HG03064 (cell line): ENCODE data around the gene F5.
"Not testable (repeated sequence)": the region's sequence is repeated elsewhere in the genome, so short reads cannot be mapped to it uniquely, and the experiment has no call there.

ENCODE experiments used
- ATAC-seq: cut with Tn5 transposase; IDR thresholded peaks from one replicate; pipeline ENCODE4 v1.9.1; 2021; ENCODE audit warnings: low read depth; ENCODE audit not compliant: unreplicated experiment

Gene F5

DNA sequence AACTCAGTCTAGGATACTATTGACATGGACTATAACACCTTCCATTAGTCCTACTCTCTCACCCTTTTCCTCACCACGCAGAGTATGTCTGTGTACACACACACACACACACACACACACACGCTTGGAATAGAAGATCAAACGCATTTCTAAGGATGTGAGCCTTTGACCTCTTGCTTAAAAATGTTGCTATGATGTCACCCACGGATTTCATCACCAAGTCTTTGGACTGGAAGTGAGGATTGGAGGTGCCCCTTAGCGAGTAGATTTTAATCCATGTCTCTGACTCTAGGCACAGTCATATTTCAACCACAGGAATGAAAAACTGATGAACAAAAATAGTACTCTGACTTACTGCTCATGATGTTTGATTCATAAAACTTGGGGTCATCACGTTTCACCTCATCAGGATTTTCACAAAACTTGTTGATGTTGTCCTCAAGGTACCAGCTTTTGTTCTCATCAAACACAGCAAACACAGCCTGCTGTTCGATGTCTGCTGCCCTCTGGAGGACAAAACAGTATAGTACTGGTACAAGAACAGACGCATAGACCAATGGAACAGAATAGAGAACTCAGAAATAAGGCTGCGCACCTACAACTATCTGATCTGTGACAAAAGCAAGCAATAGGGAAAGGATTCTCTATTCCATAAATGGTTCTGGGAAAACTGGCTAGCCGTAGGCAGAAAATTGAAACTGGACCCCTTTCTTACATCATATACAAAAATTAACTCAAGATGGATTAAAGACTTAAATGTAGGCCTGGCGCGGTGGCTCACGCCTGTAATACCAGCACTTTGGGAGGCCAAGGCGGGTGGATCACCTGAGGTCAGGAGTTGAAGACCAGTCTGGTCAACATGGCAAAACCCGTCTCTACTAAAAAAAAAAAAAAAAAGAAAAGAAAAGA lies 39.9 kb downstream of the F5 start:
- ATAC-seq, result no peak

DNA sequence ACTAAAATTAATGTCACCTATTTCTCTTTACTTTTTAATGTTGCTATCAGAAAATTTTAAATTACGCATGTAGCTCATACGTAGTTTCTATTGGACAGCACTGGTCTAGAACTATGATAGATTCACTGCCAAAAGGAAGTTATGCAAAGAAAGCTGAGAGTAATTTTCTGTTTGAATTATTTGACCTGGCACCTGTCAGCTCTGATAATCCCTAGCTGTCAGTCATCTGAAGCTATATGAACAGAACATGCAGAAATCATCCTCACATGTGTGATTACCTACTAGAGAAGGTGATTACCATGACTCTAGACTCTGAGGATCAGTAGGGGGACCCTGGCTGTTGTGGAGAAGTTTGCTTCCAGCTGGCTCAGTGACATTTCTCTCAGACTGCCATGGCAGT lies 40.8 kb downstream of the F5 start:
- ATAC-seq, result no peak

DNA sequence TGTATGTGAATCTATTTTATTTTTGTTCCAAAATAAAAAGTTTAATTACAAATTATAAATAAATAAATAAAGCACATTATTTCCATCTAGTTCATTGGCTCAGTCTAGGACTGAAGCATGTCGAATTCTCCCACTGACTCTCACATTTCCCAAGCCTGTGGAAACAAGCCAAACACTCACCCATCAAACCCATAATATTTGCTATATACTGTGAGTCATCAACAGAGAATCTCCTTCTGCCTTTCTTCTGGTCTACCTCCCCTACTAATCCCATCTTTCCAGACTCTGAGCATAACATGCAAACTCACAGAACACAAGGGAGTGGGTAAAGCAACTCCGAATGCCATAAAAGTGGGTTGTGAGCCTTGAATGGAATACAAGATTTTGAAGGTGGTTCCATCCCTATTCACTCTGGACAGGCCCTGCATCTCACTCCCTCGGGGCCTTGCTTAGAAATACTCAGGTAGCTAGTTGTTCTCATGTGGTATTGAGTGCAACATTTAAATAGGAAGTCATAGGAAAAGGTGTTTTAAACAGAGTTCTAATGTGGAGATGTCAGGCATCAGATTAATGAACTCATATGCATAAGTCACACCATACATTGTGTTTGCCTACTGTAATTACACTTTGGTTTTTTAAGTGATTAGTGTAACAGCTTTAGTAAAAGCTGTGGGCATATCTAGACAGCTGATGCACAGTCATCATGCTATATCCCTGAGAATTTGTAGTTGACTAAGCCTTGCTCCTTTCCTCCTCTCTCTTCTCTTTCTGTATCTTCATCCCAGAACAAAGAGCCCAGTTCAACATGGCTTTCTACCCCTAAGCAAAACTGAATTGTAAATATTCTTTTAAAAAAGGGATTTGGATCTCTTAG lies 47.0 kb downstream of the F5 start:
- ATAC-seq, result no peak

DNA sequence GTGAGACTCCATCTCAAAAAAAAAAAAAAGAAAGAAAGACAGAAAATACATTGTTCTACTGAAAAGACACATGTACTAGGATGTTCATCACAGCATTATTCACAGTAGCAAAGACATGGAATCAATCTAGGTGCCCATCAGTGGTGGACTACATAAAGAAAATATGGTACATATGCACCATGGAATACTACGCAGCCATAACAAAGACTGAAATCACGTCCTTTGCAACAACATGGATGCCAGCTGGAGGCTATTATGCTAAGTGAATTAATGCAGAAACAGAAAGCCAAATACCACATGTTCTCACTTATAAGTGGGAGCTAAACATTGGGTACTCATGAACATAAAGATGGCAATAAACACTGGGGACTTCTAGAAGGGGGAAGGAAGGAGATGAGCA lies 51.6 kb downstream of the F5 start:
- ATAC-seq, result no peak

DNA sequence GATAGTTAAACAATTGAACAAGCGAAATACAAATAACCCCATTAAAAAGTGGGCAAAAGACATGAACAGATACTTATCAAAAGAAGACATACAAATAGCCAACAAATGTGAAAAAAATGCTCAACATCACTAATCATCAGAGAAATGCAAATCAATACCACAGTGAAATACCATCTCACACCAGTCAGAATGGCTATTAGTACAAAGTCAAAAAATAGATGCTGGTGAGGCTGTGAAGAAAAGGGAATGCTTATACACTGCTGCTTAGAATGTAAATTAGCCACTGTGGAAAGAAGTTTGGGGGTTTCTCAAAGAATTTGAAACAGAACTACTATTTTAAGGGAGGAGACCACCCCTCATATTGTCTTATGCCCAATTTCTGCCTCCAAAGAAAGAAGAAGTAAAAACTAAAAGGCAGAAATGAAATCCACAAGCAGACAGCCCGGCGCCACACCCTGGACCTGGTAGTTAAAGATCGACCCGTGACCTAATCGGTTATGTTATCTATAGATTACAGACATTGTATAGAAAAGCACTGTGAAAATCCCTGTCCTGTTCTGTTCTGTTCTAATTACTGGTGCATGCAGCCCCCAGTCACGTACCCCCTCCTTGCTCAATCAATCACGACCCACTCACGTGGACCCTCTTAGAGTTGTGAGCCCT lies 52.6 kb downstream of the F5 start:
- not testable (repeated sequence) for ATAC-seq

DNA sequence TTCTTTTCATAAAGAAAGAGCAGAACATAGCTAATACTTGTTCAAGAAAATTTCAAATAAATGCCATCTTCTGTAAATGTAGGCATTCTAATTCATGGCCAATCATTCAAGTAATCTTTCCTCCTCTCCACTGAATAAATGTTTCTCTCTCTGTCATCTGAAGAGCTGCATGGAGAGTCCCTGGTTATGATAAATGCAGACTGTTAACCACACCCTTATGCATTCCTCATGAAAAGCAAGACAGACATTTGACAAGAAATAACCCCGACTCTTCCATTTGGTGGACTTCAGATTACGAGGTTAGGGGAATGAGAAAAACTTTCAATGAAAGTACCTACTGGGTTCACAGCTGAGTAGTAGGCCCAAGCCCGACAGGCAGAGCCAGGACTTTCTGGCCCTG lies 55.8 kb downstream of the F5 start:
- no peak for ATAC-seq

DNA sequence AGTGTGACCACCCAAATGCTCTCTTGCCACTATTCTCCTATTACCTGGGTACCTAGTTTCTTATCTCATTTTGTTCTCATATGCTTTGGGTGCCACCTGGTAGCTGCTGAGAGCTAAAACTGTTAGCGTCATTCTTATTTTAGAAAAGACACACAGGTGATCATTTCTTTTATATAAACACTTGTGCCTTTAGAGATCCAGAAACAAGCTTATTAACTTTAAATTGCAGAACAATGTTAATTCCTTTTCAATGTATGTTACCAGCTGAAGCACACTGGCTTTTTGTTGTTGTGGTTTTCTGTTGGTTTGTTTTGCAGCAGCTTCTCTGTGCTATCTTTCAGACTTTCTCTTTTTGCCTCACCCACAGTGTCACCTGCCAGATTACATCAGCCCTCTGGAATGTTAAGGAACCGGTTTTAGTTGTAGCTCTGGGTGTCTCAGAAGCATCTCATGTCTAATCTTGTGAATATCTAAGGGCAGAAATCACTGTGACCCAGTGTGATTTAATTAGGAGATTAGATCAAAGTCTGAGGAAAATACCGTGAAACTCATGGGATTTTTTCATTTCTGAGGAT lies 57.1 kb downstream of the F5 start:
- no peak for ATAC-seq

DNA sequence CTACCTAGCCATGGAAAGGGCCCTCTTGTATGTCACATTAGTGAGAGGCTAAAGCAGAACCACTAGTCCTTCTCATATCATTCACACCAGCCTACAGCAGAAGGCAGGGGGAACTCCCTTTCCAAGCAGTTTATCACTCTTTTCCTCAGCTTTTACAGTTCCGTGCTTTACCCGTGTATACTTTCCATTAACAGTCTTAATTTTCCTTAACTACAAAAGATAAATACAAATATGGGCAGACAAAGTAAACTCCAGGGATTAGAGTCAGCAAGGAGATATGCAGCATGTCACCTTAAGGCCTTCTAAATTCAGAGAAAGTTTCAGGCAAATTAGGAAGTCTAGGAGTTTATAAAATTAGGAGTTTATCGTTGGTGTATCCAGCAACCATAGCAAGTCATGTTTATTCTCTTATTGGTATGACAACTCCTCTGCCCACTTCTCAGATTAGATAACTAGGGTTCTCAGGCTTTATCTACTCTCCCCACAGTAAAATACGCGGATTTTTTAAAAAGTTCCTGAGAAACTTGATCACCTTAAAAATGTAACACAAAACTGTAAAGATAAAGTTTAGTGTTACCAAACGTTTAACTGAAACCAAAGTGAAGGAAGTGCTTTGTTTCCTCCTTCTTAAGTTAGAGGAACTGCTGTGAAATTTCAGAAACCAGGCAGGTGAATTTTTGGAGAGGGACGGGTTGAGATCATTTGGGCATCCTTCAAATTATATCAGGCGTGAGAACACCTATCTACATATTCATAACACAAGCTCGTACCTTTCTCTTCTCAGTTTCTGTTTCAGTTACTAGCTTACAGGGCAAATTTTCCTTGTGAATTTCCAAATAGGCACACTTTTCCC lies 57.8 kb downstream of the F5 start:
- ATAC-seq, result no peak

DNA sequence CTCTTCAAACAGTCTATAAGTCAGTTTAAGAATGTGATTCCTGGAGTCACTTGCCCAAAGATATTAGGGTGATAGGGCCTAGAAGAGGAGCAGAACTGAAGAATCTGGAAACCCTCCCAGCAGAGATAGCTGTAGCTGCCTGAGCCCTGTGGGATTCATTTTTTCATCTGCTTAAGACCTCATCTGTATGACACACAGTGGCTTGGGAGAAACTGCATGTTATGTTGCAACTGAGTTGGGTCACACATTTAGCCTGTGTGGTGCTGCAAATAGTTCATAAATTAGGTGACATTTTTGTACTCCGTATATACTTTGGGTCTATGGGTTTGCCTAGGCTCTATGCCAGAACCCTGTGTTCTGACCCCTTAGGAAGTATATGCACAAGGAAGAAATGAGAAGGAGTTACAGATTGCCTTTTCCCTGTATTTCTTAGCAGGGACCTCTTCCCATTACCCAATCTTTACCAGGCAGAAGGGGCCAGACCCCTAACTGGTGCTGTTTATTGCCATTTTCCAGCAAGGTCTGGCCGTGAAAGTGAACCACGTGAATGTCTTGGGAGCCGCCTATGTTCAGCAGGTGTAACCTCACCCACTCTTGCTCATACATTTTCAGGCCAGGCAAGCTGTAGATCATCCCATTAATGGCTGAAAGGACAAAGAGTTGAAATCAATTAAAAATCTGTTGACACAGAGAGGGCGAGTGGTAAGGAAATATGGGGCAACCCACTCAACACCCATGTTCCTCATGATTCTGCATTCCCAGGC lies 58.6 kb downstream of the F5 start:
- ATAC-seq, result no peak

DNA sequence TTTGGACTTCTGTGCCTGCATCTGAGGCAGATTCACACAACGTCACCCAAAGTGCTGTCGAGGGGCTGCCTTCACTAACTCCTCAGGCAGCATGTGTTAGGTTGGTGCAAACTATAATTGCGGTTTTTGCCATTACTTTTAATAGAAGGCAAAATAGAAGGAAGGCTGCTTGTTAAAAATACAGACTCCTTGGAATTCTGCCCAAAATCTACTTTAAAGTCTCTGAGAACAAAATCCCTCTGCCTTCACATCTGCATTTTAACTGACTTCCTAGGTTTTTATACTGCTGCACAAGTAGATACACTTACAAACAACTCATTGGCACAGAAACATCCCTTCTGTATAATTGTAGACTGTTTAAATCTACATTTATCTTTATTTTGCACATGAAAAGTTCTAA lies 59.3 kb downstream of the F5 start:
- no peak for ATAC-seq

DNA sequence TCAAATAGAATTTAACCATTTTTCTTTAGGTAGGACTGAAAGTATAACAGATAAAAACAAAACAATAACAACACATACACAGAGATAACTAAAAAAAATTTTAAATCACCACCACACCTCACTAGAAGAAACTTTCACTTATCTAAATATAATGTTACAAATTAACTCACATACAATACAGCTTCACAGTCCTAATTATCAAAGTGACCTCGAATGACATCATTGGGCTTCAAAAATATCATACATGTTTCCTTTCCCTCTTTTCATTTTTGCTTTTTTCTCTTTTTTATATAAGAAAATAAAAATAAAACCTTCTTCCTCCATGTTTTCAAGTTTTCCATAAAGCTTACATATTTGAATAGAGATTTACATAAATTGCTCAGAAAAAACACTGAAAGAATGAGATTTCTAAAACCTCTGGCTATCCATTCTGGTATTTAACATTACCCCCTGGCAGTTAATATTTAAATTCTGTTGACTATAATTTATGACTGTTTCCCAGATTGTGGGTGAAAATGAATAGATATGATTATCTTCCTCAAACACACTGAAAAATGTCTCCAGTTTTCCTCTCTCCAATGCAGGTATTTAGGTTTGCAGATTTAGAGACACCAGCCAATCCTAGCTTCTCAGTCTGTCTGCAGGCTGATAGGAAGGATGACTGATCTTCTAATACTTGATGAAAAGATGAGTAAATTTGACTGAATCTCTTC lies 60.0 kb downstream of the F5 start:
- ATAC-seq, result no peak

DNA sequence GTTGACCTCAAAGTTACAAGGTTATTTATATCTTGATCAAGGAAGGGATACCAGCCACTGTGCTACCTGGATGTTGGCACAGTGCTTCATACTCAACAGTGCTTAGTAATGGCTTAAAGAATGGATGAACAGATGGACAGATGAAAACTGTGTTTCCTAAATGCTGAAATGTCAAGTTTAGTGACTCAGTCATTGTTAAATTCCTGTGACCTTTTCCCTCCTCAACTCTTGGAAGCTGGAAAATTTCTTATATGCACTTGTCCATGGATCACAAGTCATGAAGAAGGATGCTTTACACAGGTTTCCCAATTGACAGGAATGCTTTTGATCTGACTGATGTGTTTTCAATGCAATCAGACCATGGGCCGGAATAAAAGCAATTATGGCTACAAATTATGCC lies 60.9 kb downstream of the F5 start:
- ATAC-seq, result no peak

DNA sequence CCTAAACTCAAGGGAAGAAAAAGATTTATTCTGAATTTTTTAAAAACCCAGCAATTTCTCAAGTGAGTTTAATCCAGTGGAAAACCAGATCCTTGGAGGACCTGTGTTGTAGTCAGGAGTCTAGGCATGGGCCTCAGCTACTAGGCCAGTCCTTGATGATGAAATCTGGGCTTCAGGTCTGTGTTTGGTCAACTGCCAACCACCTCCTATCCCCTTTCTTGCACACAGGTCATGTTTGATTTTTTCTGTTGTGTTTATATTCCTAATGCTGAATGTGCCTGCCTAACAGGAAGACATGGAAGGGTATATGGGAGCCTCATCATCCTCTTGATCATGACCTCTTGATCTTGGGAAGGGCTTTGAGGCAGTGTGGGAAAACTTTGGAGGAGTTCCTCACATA lies 62.4 kb downstream of the F5 start:
- no peak for ATAC-seq

DNA sequence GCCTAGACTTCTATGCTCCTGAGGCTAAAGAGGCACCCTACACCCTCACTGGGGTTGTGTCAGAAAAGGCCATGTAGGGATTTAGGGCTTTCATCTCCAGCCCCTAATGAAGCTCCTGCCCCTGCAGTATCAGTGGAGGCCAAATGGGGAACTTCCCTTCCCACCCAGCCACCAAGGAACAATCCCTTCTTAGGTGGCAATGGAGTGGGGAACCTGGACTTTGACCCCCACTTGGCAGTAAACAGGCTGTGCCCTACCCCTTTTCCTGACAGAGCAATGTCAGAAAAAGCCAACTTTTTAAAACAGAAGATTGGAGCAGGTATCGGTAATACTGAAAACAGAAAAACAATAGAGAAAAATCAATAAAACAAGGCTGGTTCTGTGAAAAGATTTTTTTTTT lies 65.1 kb downstream of the F5 start:
- no peak for ATAC-seq

DNA sequence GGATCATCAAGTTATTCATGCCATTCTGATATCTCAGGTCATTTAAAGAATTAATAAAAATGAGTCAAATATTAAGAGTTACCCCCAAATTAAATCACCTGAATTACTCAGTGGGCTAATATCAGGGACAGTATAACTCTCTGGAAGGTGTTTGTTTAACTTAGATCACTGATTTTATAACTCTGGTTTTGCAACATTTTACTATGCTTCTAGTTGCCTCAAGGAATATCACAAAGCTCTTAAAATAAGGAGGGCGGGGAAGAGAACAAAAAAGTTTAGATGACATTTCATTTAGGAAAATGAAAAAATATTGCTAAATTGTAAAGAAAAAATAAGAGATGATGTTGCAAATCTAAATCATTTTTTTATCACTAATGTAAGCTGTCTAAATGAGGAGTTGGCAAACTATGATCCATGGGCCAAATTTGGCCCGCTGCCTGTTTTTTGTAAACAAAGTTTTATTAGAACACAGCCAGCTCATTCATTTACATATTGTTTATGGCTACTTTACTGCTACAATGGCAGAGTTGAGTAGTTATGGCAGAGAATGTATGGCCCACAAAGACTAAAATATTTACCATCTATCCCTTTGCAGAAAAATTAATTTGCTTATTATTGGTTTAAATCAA lies 68.6 kb downstream of the F5 start:
- ATAC-seq, result no peak

DNA sequence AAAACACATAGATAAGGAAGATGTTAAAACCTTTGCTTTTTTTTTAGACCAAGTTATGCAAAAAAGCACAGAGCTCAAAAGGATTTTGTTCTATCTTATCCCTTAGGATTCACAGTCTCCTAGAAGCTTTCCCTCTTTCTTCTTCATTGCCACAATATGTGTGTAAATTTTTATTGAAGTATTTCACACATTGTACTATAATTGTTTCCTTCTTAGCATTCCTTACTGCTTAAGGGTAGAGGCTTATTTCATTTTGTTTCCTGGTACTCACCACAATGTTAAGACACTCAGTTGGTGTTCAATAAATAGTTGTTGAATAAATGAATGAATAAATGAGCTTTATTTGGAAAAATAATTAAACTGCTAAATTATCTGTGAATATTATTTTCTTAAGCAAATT lies 70.6 kb downstream of the F5 start:
- no peak for ATAC-seq

DNA sequence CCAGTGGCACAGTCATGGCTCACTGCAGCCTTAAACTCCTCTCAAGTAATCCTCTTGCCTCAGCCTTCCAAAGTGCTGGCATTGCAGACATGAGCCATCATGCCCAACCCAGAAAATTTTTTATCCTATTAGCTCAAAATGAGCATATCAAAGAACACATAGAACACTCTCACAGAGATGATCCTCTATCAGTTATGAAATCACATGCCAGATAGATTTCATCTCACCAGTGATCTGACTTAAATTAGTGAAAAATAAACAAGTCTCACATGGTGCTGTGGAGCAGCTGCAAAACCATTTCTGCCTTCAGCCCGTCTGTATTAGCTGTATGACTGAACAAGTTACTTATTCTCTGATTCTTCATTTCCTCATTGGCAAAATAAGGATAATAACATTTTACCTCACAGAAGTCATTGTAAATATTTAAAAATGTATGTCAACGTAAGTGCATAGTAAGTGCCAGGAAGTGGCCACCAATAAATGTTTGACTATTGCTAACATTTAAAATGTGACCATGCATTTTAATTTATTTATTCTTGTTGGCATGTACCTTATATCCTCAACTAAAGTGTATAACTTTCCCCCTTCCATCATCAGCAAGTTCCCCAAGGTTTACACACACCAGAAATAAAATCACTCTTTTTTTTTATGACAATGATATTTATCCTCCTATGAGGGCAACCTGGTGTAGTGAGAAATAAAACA lies 71.6 kb downstream of the F5 start:
- ATAC-seq, result no peak

DNA sequence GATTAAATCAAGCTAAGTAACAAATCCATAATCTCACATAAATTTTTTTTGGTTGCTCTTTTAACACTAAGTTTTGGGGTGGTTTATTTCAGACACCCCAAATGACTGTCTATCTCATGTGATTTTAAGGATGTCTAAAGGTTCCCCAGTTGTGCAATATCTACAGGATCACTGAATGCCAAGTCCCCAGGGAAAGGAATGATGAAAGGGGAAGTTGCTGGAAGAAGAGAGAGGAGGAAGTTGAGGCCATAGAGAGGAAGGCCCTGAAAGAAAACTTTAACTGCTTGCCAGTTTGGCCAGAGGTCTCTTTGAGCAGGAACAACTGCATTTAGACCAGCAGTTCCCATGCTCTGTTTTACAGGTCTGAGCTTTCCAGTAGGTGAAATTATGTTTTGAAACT lies 73.1 kb downstream of the F5 start:
- no peak for ATAC-seq
